SW480 (cell line): ENCODE results near the gene DDC.

Experiments used
- DNase-seq: peaks from one replicate; pipeline ENCODE4 v3.0.0-alpha.2; 2016; ENCODE audit warnings: low spot score

DDC gene

DNA sequence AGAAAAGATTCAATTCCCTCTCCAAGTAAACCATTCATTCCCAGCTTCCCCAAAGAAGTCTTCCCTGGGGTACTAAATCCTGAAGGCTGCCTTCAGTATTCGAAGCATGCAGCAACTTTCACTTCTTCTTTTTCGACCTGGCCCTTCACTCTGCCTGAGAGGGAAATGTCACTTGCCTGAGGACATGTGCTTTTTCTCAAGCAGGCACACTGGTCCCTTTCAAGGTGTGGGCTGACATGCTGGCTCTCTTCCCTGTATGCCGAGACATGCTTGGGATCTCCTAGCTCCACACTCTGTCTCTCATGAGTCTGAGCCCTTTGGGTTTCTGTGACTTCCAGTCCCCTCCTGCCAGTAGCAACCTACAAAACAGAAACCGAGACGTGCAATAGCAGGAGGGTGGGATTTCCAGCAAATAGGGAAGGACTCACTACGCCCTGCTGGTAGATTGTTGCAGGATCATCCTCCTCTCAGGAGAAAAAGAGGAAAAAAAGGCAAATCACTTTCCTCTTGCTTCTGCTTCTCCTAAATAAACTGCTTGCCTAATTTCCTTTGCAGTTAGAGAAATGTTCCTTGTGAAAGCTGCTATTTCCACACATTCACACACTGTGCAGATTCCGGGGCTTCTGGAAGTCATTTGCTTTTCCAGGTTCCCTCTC lies 148.6 kb downstream of the DDC start:
- no peak for DNase-seq

- DNase-seq: no peak
These were observed 149.3 kb downstream of the DDC start for GRCh38 chr7:50415844-50416364.

- DNase-seq: no peak
These were observed 151.6 kb downstream of the DDC start for GRCh38 chr7:50413561-50413960.

DNA sequence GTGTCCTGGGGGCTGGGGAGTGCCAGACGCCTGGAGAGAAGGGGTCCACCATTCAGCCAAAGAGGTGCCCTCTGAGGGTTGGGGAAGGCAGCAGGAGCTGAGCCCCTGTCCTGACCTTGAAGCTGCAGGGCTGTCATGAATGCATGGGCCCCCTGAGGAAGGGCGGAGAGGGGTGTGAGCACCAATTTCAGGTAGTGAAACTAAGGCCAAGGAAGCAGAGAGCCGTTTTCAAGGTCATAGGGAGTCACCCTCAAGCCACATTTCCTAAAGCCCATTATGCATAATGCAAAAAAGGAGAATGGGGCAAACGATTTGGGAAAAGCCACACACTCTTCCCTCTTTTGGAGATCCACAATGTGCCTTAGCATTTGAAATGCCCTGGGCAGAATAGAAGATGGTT lies 152.2 kb downstream of the DDC start:
- no peak for DNase-seq

GRCh38 chr7:50411332-50411731 lies 153.9 kb downstream of the DDC start:
- DNase-seq: no peak

GRCh38 chr7:50409856-50410745 lies 155.1 kb downstream of the DDC start:
- no peak for DNase-seq
